Femur (tissue), 1 donor: Measurements from ENCODE around the gene SCYGR2.
"Not testable (repeated sequence)": the region's sequence is repeated elsewhere in the genome, so short reads cannot be mapped to it uniquely, and the experiment has no call there.

Experiments used
- DNase-seq: peaks from one replicate; pipeline ENCODE4 v3.0.0-alpha.2; 2017

SCYGR2 gene, protein sequence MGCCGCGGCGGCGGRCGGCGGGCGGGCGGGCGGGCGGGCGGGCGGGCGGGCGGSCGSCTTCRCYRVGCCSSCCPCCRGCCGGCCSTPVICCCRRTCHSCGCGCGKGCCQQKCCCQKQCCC

DNA sequence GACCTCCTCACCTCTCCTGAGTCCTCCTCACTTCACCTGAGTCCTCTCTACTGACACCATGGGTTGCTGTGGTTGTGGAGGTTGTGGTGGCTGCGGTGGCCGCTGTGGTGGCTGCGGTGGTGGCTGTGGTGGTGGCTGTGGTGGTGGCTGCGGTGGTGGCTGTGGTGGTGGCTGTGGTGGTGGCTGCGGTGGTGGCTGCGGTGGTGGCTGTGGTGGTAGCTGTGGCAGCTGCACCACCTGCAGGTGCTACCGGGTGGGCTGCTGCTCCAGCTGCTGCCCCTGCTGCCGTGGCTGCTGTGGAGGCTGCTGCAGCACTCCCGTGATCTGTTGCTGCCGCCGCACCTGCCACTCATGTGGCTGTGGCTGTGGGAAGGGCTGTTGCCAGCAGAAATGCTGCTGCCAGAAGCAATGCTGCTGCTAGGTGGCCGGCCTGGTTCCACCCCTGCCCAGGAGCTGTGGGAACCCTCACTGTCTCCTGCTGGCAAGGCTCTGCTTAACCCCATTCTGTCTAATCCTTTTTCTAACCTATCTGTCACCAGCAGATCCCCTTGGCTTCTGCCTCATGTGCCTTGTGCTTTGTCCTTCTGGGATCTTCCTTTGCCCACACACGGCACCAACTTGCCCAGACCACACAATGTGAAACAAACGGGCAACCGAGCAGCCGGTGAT, at the start of gene SCYGR2:
TSS of gene SCYGR2 (plus strand) at position 59 of the 669 bp plus-strand sequence. CDS start at position 59, 0 bp downstream.
- DNase-seq, result not testable (repeated sequence)

DNA sequence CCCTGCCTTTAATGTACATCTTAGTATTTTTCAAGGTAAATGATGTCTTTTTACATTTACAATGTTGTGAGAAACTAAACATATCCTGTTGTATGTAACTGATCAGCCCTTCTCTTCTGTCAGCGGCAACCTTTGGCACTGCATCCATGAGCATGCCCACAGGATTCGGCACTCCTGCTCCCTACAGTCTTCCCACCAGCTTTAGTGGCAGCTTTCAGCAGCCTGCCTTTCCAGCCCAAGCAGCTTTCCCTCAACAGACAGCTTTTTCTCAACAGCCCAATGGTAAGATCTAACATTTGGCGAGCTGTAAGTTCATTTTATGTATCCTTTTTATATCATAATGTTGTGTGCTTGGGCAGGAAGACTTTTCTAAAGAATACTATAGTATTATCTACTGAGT, 46.9 kb upstream of the SCYGR2 start:
- no peak for DNase-seq

DNA sequence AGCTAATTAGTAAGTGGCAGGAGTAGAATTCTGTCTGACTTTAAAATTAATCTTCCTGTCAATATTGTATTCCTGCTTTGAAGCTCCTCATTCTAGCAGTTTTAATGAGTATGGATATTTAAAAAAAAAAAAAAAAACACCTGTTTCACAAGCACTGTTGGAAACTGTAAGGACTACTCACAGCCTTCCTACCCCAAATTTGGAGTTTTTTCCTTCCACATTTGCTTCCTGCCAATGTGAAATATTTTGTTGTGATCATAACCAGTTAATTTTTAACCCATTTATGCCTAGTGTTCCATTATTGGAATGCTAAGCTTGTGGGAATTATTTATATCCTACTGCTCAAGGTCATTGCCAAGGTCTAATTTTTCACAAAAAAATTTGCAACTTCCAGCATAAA, 36.1 kb upstream of the SCYGR2 start:
- no peak for DNase-seq

DNA sequence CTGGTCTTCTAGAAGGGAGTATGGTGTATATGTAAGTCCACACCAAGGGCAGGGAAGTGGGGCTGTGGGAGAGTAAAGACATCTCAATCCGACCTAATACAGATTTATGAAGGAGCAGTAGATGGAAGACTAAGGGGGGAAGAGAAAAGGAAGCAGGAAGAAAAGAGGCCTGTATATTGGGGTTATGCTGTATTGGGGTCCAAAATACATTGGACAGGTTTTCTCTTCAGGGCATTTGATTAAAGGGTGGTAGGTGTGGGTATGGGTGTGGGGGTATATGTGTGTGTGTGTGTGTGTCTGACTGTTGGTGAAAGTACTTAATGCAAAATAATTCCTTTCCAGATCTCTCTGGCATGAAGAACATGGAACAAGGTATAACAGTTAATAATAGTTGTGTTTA, 33.6 kb upstream of the SCYGR2 start:
- no peak for DNase-seq

DNA sequence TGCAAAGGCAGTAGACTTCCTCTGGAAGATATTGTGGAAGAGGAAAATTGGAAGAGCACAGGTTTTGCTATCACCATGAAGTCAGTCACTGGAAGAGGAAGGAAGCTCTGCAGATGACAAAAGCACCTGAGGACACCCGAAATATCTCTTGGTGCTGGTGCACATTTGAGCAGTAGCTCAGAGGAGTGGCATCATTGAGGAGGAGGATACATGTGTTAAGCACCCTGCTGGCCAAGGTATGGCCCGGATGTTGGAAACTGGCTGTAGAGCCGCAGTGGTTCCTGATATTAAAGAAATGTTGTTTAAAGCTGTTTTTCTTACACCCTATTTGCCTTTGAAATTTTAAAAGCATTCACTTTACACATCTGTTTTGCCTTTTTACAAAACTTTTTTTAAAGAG, 32.7 kb upstream of the SCYGR2 start:
- DNase-seq, result no peak

DNA sequence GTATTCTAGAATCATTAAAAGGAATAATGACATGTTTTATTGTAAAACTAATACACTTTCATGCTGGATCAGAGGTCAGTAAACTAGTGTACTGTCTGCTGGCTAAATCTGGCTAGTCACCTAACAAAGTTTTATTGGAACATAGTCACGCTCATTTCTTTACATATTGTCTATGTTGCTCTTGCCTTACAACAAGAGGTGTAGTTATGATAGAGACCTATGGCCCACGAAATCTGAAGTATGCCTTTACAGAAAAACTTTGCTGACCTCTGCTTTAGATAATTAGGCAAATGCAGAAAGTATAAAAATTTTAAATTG, 29.9 kb upstream of the SCYGR2 start:
- no peak for DNase-seq

DNA sequence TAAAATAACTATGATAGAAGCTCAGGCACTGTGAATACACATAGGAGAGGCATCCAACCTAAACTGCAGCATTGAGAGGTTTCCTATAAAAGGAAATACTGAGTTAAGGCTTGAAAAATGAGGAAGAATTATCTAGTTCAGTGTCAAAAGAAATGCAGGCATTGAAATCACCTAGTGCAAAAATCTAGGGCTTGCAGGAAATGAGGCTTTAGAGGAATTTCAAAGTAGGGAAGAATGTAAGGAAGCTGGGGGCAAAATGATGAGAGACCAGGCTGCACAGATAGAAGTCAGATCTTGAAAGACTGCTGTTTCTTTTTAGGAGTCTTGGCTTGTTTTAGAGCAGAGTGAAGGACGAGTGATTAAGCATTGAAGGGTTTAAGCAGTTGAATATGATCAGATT, 28.1 kb upstream of the SCYGR2 start:
- DNase-seq, result no peak

DNA sequence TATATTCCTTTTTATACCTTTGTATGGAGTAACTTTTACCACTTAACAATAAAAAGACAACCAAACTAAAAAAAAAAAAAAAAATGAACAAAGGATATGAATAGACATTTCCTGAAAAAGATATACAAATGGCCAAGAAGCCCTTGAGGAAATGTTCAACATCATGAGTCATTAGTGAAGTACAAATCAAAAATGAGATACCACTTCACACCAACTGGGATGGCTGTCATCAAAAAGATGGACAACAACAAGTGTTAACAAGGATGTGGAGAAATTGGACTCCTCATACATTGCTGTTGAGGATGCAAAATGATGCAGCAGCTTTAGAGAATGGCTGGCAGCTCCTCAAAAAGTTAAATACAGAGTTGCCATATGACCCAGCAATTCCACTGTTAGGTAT, 22.6 kb upstream of the SCYGR2 start:
- no peak for DNase-seq

DNA sequence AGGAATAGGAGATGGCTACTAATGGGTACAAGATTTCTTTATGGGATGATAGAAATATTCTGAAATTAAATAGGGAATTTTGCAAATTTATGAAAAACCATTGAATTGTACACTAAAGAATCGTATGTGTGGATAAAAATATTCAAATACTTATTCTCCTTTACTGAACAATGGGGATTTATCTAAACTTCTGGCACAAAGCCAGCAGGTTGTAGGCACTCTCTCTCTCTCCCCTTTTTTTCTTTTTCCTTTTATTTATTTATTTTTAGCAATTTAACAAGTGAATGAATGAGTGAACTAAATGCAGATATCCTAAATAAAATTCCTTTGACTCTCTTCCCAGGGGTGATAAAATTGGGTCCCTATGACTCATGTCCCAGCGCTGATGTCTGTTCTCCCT, 21.9 kb upstream of the SCYGR2 start:
- DNase-seq, result no peak

DNA sequence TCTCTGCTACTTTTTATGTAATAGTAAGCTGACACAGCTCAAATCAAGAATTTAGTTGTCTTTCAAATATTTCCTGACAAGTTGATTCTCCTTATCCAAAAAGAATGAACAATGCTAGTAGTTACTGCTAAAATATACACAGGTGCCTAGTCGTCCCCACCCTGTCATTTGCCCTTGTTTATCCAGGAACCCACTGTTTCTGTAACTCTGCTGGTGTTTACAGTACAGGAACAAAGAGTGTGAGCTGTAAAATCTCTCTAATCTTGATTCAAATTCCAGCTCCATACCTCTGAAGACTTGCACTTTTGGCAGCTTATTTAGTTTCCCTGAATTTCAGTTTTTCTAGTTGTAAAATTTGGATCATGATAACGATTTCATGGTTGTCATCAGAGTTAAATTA, 21.1 kb upstream of the SCYGR2 start:
- no peak for DNase-seq

DNA sequence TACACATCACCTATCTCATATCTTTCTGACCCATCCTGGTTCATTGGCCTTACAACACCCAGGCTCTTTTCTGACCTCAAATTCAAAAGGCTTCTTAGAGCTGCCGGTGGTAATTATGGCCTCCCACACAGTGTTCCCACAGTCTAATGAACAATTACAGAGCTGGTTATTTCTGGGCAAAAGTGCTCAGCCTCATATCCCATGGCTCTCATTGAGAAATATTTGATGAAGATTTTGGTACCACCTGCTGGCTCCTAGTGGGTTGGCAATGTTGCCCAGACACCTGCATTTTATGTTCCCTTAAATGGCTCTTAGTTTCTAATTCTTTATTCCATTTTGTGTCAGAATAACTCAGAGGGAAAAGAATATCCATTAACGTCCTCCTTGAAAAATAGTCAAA, 20.1 kb upstream of the SCYGR2 start:
- DNase-seq, result no peak

DNA sequence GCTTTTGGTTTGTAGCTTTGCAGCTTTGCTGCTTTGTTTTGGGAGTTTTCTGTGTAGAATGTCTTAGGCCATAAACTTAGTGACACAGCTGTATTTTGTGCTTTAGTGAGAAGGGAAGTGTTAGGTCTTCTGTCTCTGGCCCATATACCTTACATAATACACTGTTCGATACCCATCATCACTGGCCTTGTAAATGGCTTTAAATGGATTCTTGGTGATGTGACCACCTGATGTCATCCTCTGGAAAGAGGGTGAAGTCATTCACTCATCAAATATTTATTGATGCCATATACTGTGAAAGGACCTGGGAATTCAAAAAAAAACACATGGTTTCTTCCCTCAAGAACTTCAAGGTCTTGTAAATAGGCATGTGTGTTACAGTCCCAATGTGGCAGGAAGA, 18.9 kb upstream of the SCYGR2 start:
- no peak for DNase-seq

DNA sequence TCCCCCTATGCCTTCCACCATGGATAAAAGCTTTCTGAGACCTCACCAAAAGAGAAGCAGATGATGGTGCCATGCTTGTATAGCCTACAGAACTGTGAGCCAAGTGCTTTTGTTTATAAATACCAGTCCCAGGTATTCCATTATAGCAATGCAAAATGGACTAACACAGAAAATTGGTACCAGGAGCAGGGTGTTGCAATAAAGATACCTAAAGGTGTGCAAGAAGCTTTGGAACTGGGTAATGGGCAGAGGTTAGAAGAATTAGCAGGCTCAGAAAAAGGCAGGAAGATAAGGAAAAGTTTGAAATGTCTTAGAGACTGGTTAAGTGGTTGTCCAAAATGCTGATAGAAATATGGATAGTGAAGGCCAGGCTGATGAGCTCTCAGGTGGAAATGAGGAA, 16.3 kb upstream of the SCYGR2 start:
- DNase-seq, result no peak

DNA sequence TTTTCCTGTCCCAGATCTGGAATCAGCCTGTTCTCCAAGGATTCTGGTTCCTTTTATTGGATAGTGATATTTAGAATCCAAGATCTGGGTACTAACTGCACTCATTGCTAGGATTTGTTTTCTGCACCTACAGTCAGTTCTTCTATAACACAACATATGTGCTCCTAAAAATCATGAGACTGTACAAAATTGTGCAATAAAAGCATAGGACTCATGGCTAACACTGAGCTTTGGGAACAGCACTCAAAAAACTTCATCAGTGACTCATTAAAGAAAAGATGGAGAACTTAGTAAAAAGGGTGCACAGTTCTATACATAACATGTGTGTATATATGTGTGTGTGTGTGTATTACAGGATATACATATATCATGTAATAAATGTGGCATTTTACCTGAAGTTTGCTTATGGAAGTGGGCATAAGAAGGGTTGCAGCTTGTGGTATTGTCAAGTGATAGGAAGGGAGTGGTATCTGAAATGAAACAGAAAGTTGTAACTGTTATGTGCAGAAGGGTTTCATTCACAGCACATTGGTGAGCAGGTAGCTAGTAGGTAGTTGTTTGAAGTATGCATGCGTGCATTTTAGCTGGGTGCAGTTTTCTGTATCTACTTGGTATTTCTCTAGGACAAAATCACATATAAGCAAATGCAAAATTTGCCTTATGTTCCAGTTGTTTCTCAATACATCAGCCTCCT, 5.9 kb upstream of the SCYGR2 start:
- no peak for DNase-seq

DNA sequence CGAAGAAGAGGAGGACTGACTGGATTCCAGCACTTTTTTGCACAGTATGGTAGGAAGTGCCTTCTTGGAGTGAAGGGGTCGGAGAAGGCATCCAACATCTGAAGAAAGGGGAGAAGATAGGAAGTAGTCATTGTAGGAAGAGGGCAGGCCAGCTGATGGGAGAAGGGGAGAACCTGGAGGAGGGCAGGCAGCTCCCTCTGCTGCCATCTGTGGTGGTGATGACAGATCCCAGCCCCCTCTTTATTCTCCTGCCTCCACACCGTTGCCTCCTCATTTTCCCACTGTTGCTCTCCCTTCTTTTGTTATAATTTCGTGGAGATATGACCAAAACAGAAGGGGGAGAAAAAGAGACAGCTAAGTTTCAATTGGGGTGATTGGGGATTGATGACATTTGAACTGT, 2.9 kb upstream of the SCYGR2 start:
- DNase-seq, result no peak

DNA sequence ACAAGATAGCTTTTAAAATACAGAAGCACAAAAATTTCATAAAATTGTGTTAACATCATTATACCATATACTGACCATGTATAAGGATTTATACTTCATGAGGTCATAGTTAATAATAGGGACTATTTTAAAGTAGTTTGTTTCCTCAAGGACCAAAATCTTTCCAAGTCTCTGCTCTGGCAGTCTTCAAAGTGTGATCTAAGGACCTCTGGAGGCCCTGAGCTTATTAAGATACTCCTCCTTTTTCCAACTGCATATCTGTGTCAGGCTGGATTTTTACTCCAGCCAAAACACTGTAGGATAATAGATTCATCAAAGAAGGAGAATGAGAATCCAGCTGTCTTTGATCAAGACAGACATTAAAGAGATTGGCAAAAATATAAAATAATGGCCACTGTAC, 1.7 kb upstream of the SCYGR2 start:
- no peak for DNase-seq

DNA sequence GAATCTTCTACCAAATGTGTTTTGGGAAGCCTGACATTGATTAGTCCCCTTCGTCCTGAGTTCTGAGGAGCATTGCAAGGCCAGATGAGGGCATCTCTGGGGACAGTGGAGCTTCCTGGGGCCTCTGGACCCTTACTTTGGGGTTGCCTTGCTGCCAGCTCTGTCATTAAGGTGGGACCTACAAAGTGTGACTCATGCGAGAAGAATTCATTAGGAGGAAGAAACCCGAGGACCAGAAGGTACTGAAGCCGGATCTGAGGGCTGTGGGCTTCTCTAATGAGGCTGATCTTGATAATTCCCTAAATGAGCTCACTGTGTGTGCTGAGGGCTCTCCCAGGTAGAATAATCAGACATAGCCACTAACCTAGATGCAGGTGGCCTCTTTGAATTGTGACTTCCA, 695 bp upstream of the SCYGR2 start:
- DNase-seq, result no peak

DNA sequence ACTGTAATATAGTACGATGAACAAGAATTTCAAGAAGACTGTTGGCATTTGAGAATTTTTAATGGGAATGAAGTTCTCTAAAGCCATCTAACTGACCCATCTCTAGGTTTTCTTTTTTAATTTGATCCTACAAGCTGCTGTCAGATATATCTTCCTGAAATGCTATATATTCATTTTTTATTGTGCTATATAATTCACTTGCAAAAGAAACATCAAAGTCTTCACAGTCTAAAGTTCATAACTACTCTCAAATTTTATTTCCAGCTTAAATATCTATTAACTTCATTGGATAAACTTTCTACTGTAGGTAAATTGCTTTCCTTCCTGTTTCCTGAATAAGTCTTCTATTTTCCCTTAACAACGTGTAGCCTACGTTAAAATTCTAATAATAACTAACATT, 3.7 kb downstream of the SCYGR2 start:
- DNase-seq, result no peak

DNA sequence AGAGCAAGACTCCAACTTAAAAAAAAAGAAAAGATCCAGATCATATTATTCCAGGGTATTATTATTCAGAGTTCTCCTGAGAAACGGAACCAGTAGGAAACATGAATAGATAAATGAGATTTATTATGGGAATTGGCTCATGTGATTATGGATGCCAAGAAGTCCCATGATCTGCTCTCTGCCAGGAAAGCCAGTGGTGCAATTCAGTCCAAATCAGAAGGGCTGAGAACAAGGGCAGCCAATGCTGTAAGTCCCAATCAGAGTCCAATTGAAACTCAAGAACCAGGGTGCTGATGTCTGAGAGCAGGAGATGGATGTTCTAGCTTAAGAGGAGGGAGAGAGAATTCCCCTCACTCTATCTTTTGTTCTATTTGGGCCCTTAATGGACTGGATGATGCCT, 7.8 kb downstream of the SCYGR2 start:
- no peak for DNase-seq

DNA sequence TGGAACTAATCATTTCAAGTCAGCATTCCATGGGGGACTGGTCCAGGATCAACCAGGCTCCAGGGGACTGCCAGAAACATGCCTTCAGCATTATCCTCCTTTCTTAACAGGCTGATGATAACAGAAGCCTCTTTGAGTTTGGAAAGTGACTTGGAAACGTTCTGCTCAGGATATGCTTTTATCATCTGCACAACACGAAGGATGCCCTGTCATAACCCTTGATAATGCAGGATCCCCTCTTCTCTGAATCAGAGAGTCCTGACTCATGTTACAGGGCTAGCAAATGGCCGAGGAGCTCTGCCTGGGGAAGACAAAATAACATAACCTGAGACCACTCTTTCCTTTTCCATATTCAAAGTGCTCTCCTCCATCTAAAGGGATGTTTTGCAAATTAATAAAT, 9.2 kb downstream of the SCYGR2 start:
- DNase-seq, result no peak

DNA sequence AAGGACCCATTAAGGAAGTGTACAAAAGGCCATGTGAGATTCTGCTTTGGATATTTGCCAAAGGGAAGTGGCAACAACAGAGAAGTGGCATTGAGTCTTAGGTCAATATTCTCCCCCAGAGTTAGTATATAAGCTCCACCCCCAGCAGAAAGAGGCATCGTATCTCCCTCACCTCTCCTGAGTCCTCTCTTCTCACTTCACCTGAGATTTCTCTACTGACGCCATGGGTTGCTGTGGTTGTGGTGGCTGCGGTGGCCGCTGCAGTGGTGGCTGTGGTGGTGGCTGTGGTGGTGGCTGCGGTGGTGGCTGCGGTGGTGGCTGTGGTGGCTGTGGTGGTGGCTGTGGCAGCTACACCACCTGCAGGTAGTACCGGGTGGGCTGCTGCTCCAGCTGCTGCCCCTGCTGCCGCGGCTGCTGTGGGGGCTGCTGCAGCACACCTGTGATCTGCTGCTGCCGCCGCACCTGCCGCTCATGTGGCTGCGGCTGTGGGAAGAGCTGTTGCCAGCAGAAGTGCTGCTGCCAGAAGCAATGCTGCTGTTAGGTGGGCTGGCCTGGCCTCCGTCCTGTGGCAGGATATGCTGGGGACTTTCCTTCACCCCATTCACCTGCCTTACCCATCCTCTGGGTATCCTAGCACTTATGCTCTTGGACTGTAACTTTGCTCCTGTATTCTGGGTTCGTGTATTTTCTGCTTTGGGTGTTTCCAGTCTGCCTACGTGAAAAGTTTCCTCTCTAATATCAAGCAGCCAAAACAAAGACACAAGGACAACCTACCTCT, 10.1 kb downstream of the SCYGR2 start:
- DNase-seq, result no peak

DNA sequence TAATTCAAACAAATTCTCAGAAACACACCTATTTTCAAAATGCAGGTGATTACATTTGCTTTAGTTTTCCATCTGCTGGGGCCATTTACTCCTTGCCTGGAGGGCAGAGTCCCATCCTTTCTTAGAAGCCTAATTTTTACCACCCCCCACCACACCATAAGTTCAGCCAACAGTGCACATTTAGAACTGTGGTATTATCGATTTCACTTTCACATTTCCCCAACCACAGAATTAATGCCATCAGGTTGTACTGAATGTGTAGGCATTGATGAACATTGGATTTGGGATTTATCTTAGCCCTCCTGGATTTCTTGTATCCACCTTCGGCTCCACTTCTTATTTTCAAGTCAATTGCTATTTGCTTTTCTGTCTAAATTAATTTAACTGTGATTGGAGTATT, 11.4 kb downstream of the SCYGR2 start:
- DNase-seq, result no peak

DNA sequence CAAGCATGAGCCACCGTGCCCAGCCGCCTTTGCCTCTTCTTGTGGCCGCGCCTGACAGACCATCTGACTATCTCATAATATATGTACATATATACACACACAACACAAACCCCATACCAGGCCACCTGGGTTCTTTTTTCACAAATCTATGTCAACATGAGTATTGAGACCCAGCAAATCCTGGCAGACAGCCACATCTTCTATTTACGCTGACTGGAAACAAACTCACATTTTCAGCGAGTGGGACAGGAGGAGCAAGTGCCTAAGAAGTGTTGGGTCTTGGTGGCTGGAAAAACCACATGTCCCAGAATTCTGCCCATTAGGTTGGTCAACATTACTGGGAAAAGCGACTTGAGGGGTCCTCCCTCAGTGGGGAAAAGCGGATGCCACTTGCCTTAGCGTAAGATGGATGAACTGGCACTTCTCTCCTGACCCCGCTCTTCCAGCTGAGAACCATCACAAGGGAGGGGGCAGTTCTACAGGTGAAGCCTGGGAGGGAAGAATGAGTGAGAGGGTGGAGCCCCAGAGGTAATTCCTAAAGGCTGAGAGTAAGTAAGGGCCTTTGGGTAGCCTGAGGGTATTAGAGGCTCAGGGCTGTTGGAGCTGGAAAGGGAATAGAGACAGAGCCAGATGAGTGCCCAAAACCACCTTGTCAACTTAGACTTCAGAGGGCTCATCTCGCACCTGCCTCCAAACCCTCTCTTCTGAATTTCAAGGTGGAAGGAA, 14.0 kb downstream of the SCYGR2 start:
- DNase-seq, result no peak
